ENCODE data around the gene LAMP1. TPM values are rescaled to one million over a fixed set of nuclear protein-coding genes. Genes with fewer than 3 reads are reported as not detected.

The LAMP1 gene
- total and polyA plus RNA-seq, 2 donors: 50.7 to 85.4 TPM

DNA sequence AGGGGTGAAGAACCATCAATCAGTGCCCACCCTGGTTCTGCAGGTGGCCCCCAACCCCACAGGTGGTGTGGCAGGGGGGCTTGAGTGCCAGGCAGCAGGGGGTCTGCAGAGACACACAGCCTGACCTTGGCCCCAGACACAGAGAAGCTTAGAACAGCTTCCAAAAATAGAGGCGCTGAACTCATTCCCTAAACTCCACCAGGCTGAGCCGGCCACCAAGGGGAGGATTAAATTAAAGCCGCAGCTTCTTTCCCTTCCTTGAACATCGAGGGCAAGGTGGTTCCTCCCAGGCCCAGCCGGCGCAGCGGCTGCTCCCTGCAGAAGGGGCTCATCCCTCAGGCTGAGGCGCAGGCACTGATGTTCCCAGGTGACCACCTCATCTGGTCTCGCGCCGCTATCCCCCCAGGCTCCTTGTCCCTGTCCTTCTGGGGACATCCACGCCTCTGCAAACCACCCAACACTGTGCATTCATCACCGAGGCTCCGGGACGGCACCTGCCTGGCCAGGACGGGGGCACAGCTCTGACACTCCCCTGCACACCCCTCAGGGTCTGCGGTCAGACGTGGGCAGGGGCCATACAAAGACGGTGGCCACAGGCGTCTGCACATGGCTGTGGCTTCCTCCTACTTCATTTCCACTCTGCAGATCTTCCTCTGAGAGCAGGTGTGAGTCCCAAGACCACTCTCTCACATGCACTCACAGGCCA, 30.9 kb downstream of the LAMP1 start:
- Histone ChIP-seq H3K27me3 (ENCODE audit: control insufficient read depth in 2 of 2, insufficient read depth in 1 of 2, low read length in 1 of 2) (no peaks in the 10 kb centered on the region), H3K36me3 (ENCODE audit: control insufficient read depth in 2 of 2, insufficient read depth in 2 of 2, low read length in 1 of 2) (peaks cover 11 to 21% of the 10 kb centered on the region in 2 donors), H3K9me3 (ENCODE audit: control insufficient read depth in 2 of 2, insufficient read depth in 1 of 2, low read length in 1 of 2) (peaks cover 0 to 7% of the 10 kb centered on the region in 2 donors), H3K4me3 (ENCODE audit: low read length in 2 of 2) (no peak overlapping the region), H3K27ac (ENCODE audit: low read depth in 1 of 2, low read length in 1 of 2) (no peak overlapping the region), H3K4me1 (ENCODE audit: control insufficient read depth in 2 of 2, insufficient read depth in 2 of 2, low read length in 2 of 2) (no peaks in the 10 kb centered on the region)
- WGBS: 52% methylated on average over 20 of the region's 20 CpGs
- no peak for DNase-seq (ENCODE audit: low read depth in 6 of 9, low spot score in 9 of 9)

DNA sequence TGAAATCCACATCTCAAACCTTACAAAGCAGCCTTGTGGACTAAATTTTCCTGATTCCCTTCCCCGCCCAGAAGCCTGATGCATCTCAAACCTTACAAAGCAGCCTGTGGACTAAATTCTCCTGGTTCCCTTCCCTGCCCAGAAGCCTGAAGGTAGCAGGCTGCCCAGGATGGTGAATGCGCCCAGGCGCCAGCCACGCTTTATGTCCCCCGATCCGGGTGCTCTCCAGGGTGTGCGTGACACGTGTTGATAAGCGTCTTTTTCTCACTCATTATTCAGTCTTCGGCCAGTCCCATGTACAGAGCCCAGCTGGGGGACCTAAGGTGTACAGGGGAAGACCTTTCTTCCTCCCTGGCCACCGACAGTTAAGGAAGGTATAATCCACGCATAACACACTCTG, 31.8 kb downstream of the LAMP1 start:
- DNase-seq (ENCODE audit: low read depth in 6 of 9, low spot score in 9 of 9): no peak
- H3K4me3 ChIP-seq (ENCODE audit: low read length in 2 of 2): no peak overlapping the region
- no peaks in the 10 kb centered on the region for H3K27me3 ChIP-seq (ENCODE audit: control insufficient read depth in 2 of 2, insufficient read depth in 1 of 2, low read length in 1 of 2)
- peaks cover 2 to 11% of the 10 kb centered on the region in 2 donors for H3K36me3 ChIP-seq (ENCODE audit: control insufficient read depth in 2 of 2, insufficient read depth in 2 of 2, low read length in 1 of 2)
- H3K9me3 ChIP-seq (ENCODE audit: control insufficient read depth in 2 of 2, insufficient read depth in 1 of 2, low read length in 1 of 2): peaks cover 0 to 7% of the 10 kb centered on the region in 2 donors
- no peaks in the 10 kb centered on the region for H3K4me1 ChIP-seq (ENCODE audit: control insufficient read depth in 2 of 2, insufficient read depth in 2 of 2, low read length in 2 of 2)
- no peak overlapping the region for H3K27ac ChIP-seq (ENCODE audit: low read depth in 1 of 2, low read length in 1 of 2)
- 92% methylated on average over 12 of the region's 12 CpGs for WGBS

- H3K36me3 ChIP-seq (ENCODE audit: control insufficient read depth in 2 of 2, insufficient read depth in 2 of 2, low read length in 1 of 2): peaks cover 0 to 7% of the 10 kb centered on the region in 2 donors
- no peak overlapping the region for H3K27ac ChIP-seq (ENCODE audit: low read depth in 1 of 2, low read length in 1 of 2)
- H3K27me3 ChIP-seq (ENCODE audit: control insufficient read depth in 2 of 2, insufficient read depth in 1 of 2, low read length in 1 of 2): no peaks in the 10 kb centered on the region
- DNase-seq (ENCODE audit: low read depth in 6 of 9, low spot score in 9 of 9): no peak
- H3K4me1 ChIP-seq (ENCODE audit: control insufficient read depth in 2 of 2, insufficient read depth in 2 of 2, low read length in 2 of 2): no peaks in the 10 kb centered on the region
- no peak overlapping the region for H3K4me3 ChIP-seq (ENCODE audit: low read length in 2 of 2)
- H3K9me3 ChIP-seq (ENCODE audit: control insufficient read depth in 2 of 2, insufficient read depth in 1 of 2, low read length in 1 of 2): peaks cover 0 to 7% of the 10 kb centered on the region in 2 donors
- 95% methylated on average over 22 of the region's 22 CpGs for WGBS
Observed at GRCh38 chr13:113329656-113330312, 32.7 kb downstream of the LAMP1 start.

GRCh38 chr13:113332615-113333014, 35.6 kb downstream of the LAMP1 start:
- Histone ChIP-seq H3K27ac (ENCODE audit: low read depth in 1 of 2, low read length in 1 of 2) (no peak overlapping the region), H3K4me3 (ENCODE audit: low read length in 2 of 2) (no peak overlapping the region), H3K27me3 (ENCODE audit: control insufficient read depth in 2 of 2, insufficient read depth in 1 of 2, low read length in 1 of 2) (no peaks in the 10 kb centered on the region), H3K9me3 (ENCODE audit: control insufficient read depth in 2 of 2, insufficient read depth in 1 of 2, low read length in 1 of 2) (peaks cover 0 to 7% of the 10 kb centered on the region in 2 donors), H3K36me3 (ENCODE audit: control insufficient read depth in 2 of 2, insufficient read depth in 2 of 2, low read length in 1 of 2) (no peaks in the 10 kb centered on the region), H3K4me1 (ENCODE audit: control insufficient read depth in 2 of 2, insufficient read depth in 2 of 2, low read length in 2 of 2) (no peaks in the 10 kb centered on the region)
- WGBS: 98% methylated on average over 12 of the region's 12 CpGs
- no peak for DNase-seq (ENCODE audit: low read depth in 6 of 9, low spot score in 9 of 9)

DNA sequence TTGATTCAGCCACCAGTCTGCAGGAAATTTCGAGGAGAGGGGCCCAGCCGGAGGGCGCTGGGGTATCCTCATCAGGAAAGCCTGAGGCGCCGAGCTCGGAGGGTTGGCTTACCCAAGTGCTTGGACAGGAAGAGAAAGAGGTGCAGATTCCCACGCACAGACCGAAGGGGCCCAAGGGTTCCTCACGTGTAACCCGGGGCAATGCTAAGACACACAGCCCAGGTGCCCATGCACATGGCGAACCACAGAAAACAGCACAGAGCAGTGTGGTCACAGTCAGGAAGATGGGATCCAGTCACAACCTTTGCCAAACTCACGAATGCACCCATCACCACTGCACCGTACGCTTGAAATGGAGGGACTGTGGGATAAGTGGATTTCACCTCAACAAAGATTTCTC, 36.0 kb downstream of the LAMP1 start:
- H3K27ac ChIP-seq (ENCODE audit: low read depth in 1 of 2, low read length in 1 of 2): no peak overlapping the region
- DNase-seq (ENCODE audit: low read depth in 6 of 9, low spot score in 9 of 9): no peak
- no peaks in the 10 kb centered on the region for H3K27me3 ChIP-seq (ENCODE audit: control insufficient read depth in 2 of 2, insufficient read depth in 1 of 2, low read length in 1 of 2)
- 80% methylated on average over 14 of the region's 14 CpGs for WGBS
- H3K9me3 ChIP-seq (ENCODE audit: control insufficient read depth in 2 of 2, insufficient read depth in 1 of 2, low read length in 1 of 2): peaks cover 0 to 7% of the 10 kb centered on the region in 2 donors
- H3K4me1 ChIP-seq (ENCODE audit: control insufficient read depth in 2 of 2, insufficient read depth in 2 of 2, low read length in 2 of 2): no peaks in the 10 kb centered on the region
- H3K36me3 ChIP-seq (ENCODE audit: control insufficient read depth in 2 of 2, insufficient read depth in 2 of 2, low read length in 1 of 2): no peaks in the 10 kb centered on the region
- H3K4me3 ChIP-seq (ENCODE audit: low read length in 2 of 2): no peak overlapping the region

- Histone ChIP-seq H3K27ac (ENCODE audit: low read depth in 1 of 2, low read length in 1 of 2) (no peak overlapping the region), H3K4me1 (ENCODE audit: control insufficient read depth in 2 of 2, insufficient read depth in 2 of 2, low read length in 2 of 2) (no peaks in the 10 kb centered on the region), H3K9me3 (ENCODE audit: control insufficient read depth in 2 of 2, insufficient read depth in 1 of 2, low read length in 1 of 2) (no peaks in the 10 kb centered on the region), H3K27me3 (ENCODE audit: control insufficient read depth in 2 of 2, insufficient read depth in 1 of 2, low read length in 1 of 2) (no peaks in the 10 kb centered on the region), H3K4me3 (ENCODE audit: low read length in 2 of 2) (no peak overlapping the region), H3K36me3 (ENCODE audit: control insufficient read depth in 2 of 2, insufficient read depth in 2 of 2, low read length in 1 of 2) (no peaks in the 10 kb centered on the region)
- no peak for DNase-seq (ENCODE audit: low read depth in 6 of 9, low spot score in 9 of 9)
- 74% methylated on average over 17 of the region's 17 CpGs for WGBS
Observed at GRCh38 chr13:113337556-113337955, 40.5 kb downstream of the LAMP1 start.

DNA sequence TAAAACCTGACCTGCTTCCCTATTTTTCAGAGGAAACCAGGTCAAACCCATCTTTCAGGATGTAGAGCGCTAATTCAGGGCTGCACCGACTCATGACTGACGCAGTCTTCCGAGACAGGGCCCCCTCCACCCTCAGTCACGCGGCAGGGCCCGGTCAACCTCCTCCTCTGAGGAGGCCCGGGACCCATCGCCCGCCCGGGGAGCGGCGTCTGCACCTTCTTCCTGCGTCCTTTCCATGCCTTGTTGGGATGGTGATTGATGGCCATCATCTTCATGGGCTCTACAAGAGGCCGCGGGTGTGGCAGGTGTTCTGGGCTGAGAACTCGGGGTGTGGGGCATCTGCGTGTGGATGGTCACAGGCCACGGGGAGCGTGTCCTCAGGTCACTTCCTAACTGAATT, 40.9 kb downstream of the LAMP1 start:
- no peak overlapping the region for H3K4me3 ChIP-seq (ENCODE audit: low read length in 2 of 2)
- no peaks in the 10 kb centered on the region for H3K4me1 ChIP-seq (ENCODE audit: control insufficient read depth in 2 of 2, insufficient read depth in 2 of 2, low read length in 2 of 2)
- WGBS: 95% methylated on average over 20 of the region's 20 CpGs
- H3K27ac ChIP-seq (ENCODE audit: low read depth in 1 of 2, low read length in 1 of 2): no peak overlapping the region
- no peaks in the 10 kb centered on the region for H3K36me3 ChIP-seq (ENCODE audit: control insufficient read depth in 2 of 2, insufficient read depth in 2 of 2, low read length in 1 of 2)
- no peak for DNase-seq (ENCODE audit: low read depth in 6 of 9, low spot score in 9 of 9)
- no peaks in the 10 kb centered on the region for H3K9me3 ChIP-seq (ENCODE audit: control insufficient read depth in 2 of 2, insufficient read depth in 1 of 2, low read length in 1 of 2)
- H3K27me3 ChIP-seq (ENCODE audit: control insufficient read depth in 2 of 2, insufficient read depth in 1 of 2, low read length in 1 of 2): no peaks in the 10 kb centered on the region

DNA sequence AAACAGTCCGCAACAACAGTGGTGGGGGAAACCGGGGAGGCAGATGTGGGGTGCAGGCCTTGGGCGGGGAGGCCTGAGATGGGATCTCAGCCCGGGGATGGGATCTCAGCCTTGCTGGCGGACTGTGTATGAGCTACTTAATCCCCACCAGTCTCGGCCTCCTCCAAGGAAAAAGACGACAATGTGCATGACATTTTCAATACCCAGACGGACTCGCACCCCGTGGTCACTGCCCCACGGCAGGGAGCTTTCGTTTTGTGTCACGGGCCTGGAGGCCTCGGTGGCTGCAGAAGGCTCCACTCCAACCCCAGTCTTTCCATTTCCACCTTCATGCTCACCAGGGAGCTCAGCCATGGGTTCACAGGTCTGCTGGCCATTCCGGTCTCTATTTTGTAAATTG, 41.4 kb downstream of the LAMP1 start:
- H3K4me3 ChIP-seq (ENCODE audit: low read length in 2 of 2): no peak overlapping the region
- H3K4me1 ChIP-seq (ENCODE audit: control insufficient read depth in 2 of 2, insufficient read depth in 2 of 2, low read length in 2 of 2): no peaks in the 10 kb centered on the region
- no peaks in the 10 kb centered on the region for H3K27me3 ChIP-seq (ENCODE audit: control insufficient read depth in 2 of 2, insufficient read depth in 1 of 2, low read length in 1 of 2)
- H3K9me3 ChIP-seq (ENCODE audit: control insufficient read depth in 2 of 2, insufficient read depth in 1 of 2, low read length in 1 of 2): peaks cover 0 to 2% of the 10 kb centered on the region in 2 donors
- H3K27ac ChIP-seq (ENCODE audit: low read depth in 1 of 2, low read length in 1 of 2): no peak overlapping the region
- no peaks in the 10 kb centered on the region for H3K36me3 ChIP-seq (ENCODE audit: control insufficient read depth in 2 of 2, insufficient read depth in 2 of 2, low read length in 1 of 2)
- WGBS: 97% methylated on average over 15 of the region's 15 CpGs
- DNase-seq (ENCODE audit: low read depth in 6 of 9, low spot score in 9 of 9): no peak

GRCh38 chr13:113342820-113343691, 46.0 kb downstream of the LAMP1 start:
- no peak overlapping the region for H3K4me3 ChIP-seq (ENCODE audit: low read length in 2 of 2)
- 92% methylated on average over 34 of the region's 34 CpGs for WGBS
- H3K9me3 ChIP-seq (ENCODE audit: control insufficient read depth in 2 of 2, insufficient read depth in 1 of 2, low read length in 1 of 2): peaks cover 4 to 30% of the 10 kb centered on the region in 2 donors
- H3K27ac ChIP-seq (ENCODE audit: low read depth in 1 of 2, low read length in 1 of 2): no peak overlapping the region
- DNase-seq (ENCODE audit: low read depth in 6 of 9, low spot score in 9 of 9): no peak
- H3K36me3 ChIP-seq (ENCODE audit: control insufficient read depth in 2 of 2, insufficient read depth in 2 of 2, low read length in 1 of 2): no peaks in the 10 kb centered on the region
- no peaks in the 10 kb centered on the region for H3K27me3 ChIP-seq (ENCODE audit: control insufficient read depth in 2 of 2, insufficient read depth in 1 of 2, low read length in 1 of 2)
- H3K4me1 ChIP-seq (ENCODE audit: control insufficient read depth in 2 of 2, insufficient read depth in 2 of 2, low read length in 2 of 2): no peaks in the 10 kb centered on the region

Data from thymus (tissue), 11 donors.